GM12872 (cell line): ENCODE data around the gene KBTBD13.

Experiments
- CTCF ChIP-seq: IDR thresholded peaks from 3 replicates; pipeline ENCODE4 v1.5.1; 2011; ENCODE audit warnings: low read depth, mild to moderate bottlenecking, low read length, moderate library complexity; ENCODE audit not compliant: insufficient read depth

KBTBD13 gene

GRCh38 chr15:65041787-65042186 lies 34.8 kb upstream of the KBTBD13 start:
- TF ChIP-seq CTCF, result no peak

GRCh38 chr15:65042776-65043327 lies 33.7 kb upstream of the KBTBD13 start:
- no peak for TF ChIP-seq CTCF

DNA sequence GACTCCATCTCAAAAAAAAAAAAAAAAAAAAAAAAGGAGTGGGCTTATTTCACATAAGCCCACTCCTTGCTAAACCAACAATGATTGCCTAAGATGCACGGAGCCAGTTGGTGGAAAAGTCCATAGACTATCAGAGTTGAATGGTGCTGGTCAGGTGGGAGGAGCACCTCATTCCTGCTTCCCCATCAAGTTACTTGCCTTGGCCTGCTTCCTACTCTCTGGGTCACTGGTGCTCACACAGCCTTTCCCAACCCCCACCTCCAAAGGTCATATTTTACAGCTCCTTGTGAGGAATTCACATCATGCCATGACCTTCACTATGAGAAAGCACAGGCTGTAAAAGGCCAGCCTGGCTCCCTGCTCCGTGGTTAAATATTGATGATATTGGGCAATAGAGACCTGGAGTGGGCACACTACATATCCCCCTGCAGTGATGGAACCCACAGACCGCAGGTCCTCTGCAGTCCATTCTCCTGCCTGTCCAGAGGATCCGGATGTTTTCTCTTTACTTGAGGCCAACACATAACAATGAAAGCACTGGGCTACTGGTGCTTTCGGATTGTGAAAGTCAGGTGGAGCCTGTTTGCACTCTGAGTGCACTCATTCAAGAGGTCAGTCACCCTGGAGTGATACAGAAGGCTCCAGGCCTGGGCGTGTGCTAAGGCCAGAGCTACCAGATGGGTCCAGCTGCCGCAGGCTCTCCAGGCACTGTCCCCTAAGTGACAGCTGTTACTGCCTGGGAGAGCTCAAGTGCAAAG lies 31.6 kb upstream of the KBTBD13 start, which contains the start of gene SLC51B:
Gene SLC51B, plus strand, starts transcription at position 664 of the 758 bp plus-strand sequence. CDS start 4,618 bp downstream, outside the sequence.
- TF ChIP-seq CTCF, result no peak

DNA sequence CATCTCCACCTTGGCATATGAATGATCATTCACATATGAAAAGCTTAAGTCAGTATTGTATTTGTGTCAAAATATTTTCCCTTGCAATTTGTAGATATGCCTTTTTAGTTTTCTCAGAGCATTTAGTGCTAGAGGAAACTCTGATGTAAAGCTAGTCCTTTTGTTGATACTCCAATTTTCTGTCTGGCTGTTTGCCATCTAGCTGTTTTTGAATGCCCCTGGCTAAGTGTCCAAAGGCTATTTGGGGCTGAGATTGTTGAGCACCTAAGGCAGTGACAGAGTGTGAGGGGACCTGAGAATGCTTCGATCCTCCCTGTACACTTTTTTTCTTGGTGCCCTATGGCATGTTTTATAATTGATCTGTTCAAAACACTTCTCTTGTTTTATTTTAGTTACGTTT lies 28.3 kb upstream of the KBTBD13 start:
- TF ChIP-seq CTCF, result no peak

GRCh38 chr15:65049418-65049840 lies 27.1 kb upstream of the KBTBD13 start:
- no peak for TF ChIP-seq CTCF

DNA sequence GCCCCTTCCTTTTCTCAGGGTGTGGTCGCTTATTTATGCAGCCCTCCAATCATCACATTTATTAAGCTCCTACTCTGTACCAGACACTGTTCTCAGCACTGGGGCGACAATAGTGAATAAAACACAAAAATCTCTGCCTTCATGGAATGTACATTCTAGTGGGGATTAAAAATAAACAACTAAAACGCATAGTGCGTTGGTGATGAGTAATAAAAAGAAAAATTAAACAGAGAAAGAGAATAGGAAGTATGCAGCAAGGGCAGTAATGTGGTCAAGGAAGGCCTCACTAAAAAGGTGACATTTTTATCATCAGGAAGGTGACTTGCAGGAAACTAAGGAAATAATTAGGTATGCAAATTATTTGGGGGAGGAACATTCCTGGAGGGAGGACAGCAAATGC lies 26.3 kb upstream of the KBTBD13 start:
- no peak for TF ChIP-seq CTCF

DNA sequence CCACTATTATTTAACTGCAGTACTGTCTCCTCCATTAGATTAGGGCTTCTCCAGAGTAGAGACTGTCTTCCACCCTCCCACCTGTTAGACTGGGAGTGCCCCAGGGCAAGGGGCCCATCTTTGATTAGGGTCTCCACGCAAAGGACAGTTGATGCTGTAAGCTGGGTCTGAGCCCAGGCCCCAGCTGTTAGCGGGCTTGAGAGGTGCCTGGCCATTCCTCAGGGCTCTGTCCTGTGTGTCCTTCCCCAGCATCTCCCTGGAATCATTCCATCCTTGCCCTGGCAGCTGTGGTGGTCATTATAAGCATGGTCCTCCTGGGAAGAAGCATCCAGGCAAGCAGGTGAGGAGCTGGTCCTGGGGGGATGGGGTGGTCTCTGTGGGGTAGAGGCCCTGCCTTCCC lies 25.3 kb upstream of the KBTBD13 start:
- no peak for TF ChIP-seq CTCF
